Liver (tissue), 9 donors: ENCODE data around the gene NSUN2. TPM values are rescaled to one million over a fixed set of nuclear protein-coding genes. Genes with fewer than 3 reads are reported as not detected.
"Not testable (repeated sequence)": the region's sequence is repeated elsewhere in the genome, so short reads cannot be mapped to it uniquely, and the experiment has no call there.

Source experiments
- DNase-seq: peaks from one replicate; pipeline ENCODE4 v3.0.0-alpha.2; 2017; ENCODE audit warnings: low spot score
- H3K27ac ChIP-seq, 2 donors: one replicate each; pipeline ENCODE4 v1.7.0; 2013; ENCODE audit warnings: inconsistent platforms in 2 of 2, low read length in 2 of 2, control low read depth in 1 of 2, low read depth in 1 of 2, mild to moderate bottlenecking in 1 of 2
- H3K27me3 ChIP-seq, 4 donors: one replicate each; pipeline versions ENCODE4 v1.6.1 to v1.7.0; 2013; ENCODE audit warnings: low read length in 3 of 4, inconsistent platforms in 1 of 4, mild to moderate bottlenecking in 1 of 4, moderate library complexity in 1 of 4; ENCODE audit not compliant: control insufficient read depth in 4 of 4, insufficient read depth in 4 of 4
- H3K36me3 ChIP-seq, 4 donors: one replicate each; pipeline versions ENCODE4 v1.6.1 to v1.7.0; 2013; ENCODE audit warnings: low read length in 3 of 4, mild to moderate bottlenecking in 3 of 4, low read depth in 1 of 4, moderate library complexity in 1 of 4; ENCODE audit not compliant: control insufficient read depth in 4 of 4, insufficient read depth in 3 of 4
- H3K4me1 ChIP-seq, 4 donors: one replicate each; pipeline versions ENCODE4 v1.6.1 to v1.7.0; 2013; ENCODE audit warnings: low read length in 3 of 4, mild to moderate bottlenecking in 3 of 4, moderate library complexity in 1 of 4; ENCODE audit not compliant: control insufficient read depth in 4 of 4, insufficient read depth in 4 of 4
- H3K4me3 ChIP-seq, 3 donors: one replicate each; pipeline versions ENCODE4 v1.6.1 to v1.7.0; 2013; ENCODE audit warnings: low read length in 3 of 3, control low read depth in 1 of 3, low read depth in 1 of 3, mild to moderate bottlenecking in 1 of 3
- H3K9ac ChIP-seq, 2 donors: one replicate each; pipeline ENCODE4 v1.7.0; 2013; ENCODE audit warnings: low read length in 2 of 2, mild to moderate bottlenecking in 2 of 2, moderate library complexity in 2 of 2, control low read depth in 1 of 2, low read depth in 1 of 2
- H3K9me3 ChIP-seq, 4 donors: one replicate each; pipeline versions ENCODE4 v1.6.1 to v1.7.0; 2013; ENCODE audit warnings: low read length in 3 of 4; ENCODE audit not compliant: control insufficient read depth in 4 of 4
- ATF3 ChIP-seq: IDR thresholded peaks from 2 replicates; pipeline ENCODE4 v1.6.1; 2016; ENCODE audit warnings: antibody characterized with exemption
- CTCF ChIP-seq: fragments of 150-350 bp; IDR thresholded peaks from 2 replicates; pipeline ENCODE4 v1.5.1; 2017; ENCODE audit warnings: improper control_type of control experiment, low read depth, low read length; ENCODE audit not compliant: missing input control
- EGR1 ChIP-seq, 2 donors: IDR thresholded peaks; 2 replicates each; pipeline ENCODE4 v1.6.1; 2016 to 2018; ENCODE audit warnings: antibody characterized with exemption in 2 of 2, low read depth in 2 of 2
- FOXA1 ChIP-seq: IDR thresholded peaks from 2 replicates; pipeline ENCODE4 v1.6.1; 2016; ENCODE audit warnings: antibody characterized with exemption
- FOXA2 ChIP-seq: IDR thresholded peaks from 2 replicates; pipeline ENCODE4 v1.6.1; 2016; ENCODE audit warnings: antibody characterized with exemption
- GABPA ChIP-seq, 2 donors: IDR thresholded peaks in 1 of 2; conservative IDR thresholded peaks in 1 of 2; 2 replicates each; pipeline ENCODE4 v1.6.1; 2016; ENCODE audit warnings: antibody characterized with exemption in 2 of 2, mild to moderate bottlenecking in 1 of 2, moderate library complexity in 1 of 2
- HNF4A ChIP-seq, 2 donors: conservative IDR thresholded peaks; 2 replicates each; pipeline ENCODE4 v1.6.1; 2016; ENCODE audit warnings: antibody characterized with exemption in 2 of 2, mild to moderate bottlenecking in 2 of 2
- HNF4G ChIP-seq: IDR thresholded peaks from 2 replicates; pipeline ENCODE4 v1.6.1; 2016; ENCODE audit warnings: antibody characterized with exemption
- JUND ChIP-seq, 2 donors: IDR thresholded peaks; 2 replicates each; pipeline ENCODE4 v1.6.1; 2016; ENCODE audit warnings: antibody characterized with exemption in 2 of 2
- MAX ChIP-seq: IDR thresholded peaks from 2 replicates; pipeline ENCODE4 v1.6.1; 2016; ENCODE audit warnings: antibody characterized with exemption
- NR2F2 ChIP-seq: IDR thresholded peaks from 2 replicates; pipeline ENCODE4 v1.6.1; 2016; ENCODE audit warnings: antibody characterized with exemption
- RAD21 ChIP-seq, 2 donors: IDR thresholded peaks; 2 replicates each; pipeline ENCODE4 v1.6.1; 2016; ENCODE audit warnings: antibody characterized with exemption in 2 of 2, mild to moderate bottlenecking in 2 of 2
- REST ChIP-seq: IDR thresholded peaks from 2 replicates; pipeline ENCODE4 v1.6.1; 2016; ENCODE audit warnings: antibody characterized with exemption, mild to moderate bottlenecking
- RXRA ChIP-seq, 2 donors: IDR thresholded peaks; 2 replicates each; pipeline ENCODE4 v1.6.1; 2017 to 2018; ENCODE audit warnings: antibody characterized with exemption in 2 of 2, mild to moderate bottlenecking in 1 of 2
- SP1 ChIP-seq: IDR thresholded peaks from 2 replicates; pipeline ENCODE4 v1.6.1; 2018; ENCODE audit warnings: antibody characterized with exemption, mild to moderate bottlenecking
- TAF1 ChIP-seq: conservative IDR thresholded peaks from 2 replicates; pipeline ENCODE4 v1.6.1; 2016; ENCODE audit warnings: antibody characterized with exemption, mild to moderate bottlenecking
- YY1 ChIP-seq: IDR thresholded peaks from 2 replicates; pipeline ENCODE4 v1.6.1; 2016; ENCODE audit warnings: antibody characterized with exemption, mild to moderate bottlenecking
- ZBTB33 ChIP-seq: IDR thresholded peaks from 2 replicates; pipeline ENCODE4 v1.6.1; 2016; ENCODE audit warnings: antibody characterized with exemption
- WGBS: extraction: QIAGEN DNeasy Blood & Tissue Kit; methylation state at CpG from one replicate; pipeline ENCODE4 v1.1.7; 2013; 5-methylcytosine and 5-hydroxymethylcytosine counted together
- polyA plus RNA-seq, 2 donors: library from polyadenylated mRNA; stranded (reverse) in 1 of 2; unstranded in 1 of 2; fragments of 200-250 nt in 1 of 2; fragments of >200 nt in 1 of 2; fragmentation: Nextera tagmentation in 1 of 2; extraction: Ambion mirVana in 1 of 2; gene quantifications; one replicate each; pipeline versions ENCODE4 v1.2.1 to v1.2.3, GENCODE V29; 2013 to 2015
- total RNA-seq, 2 donors: library from RNA; depleted of rRNA; stranded (reverse); fragments of >200 nt; gene quantifications; one replicate each; pipeline ENCODE4 v1.2.3, GENCODE V29; 2014
- donor health status: healthy.
- donor health status: healthy.
- donor health status: healthy.
- donor health status: healthy.
- donor health status: healthy.

NSUN2 gene
- total and polyA plus RNA-seq, 4 donors = 26.9 to 52.2 (median 28.1) TPM

- Histone ChIP-seq H3K36me3 (no peaks in the 10 kb centered on the region), H3K4me1 (peaks cover 0 to 7% (median 5%) of the 10 kb centered on the region in 4 donors), H3K27ac (no peak overlapping the region), H3K9ac (no peak overlapping the region), H3K27me3 (no peaks in the 10 kb centered on the region), H3K9me3 (no peaks in the 10 kb centered on the region), H3K4me3 (no peak overlapping the region)
- WGBS = 88% methylated on average over 21 of the region's 21 CpGs
- peak; percentile 16 for DNase-seq
- no peak for TF ChIP-seq EGR1 (IDR thresholded peaks at IDR 0.05; ENCODE audit: low read depth in 2 of 2)
- TF ChIP-seq FOXA1 = no peak
- TF ChIP-seq JUND (IDR thresholded peaks at IDR 0.05) = no peak
- TF ChIP-seq FOXA2 = no peak
- no peak for TF ChIP-seq NR2F2
- no peak for TF ChIP-seq RXRA (IDR thresholded peaks at IDR 0.05)
- TF ChIP-seq ATF3 = no peak
- TF ChIP-seq GABPA (IDR thresholded peaks at IDR 0.05 in 1 of 2, conservative IDR thresholded peaks at IDR 0.05 in 1 of 2) = no peak
- no peak for TF ChIP-seq TAF1
- TF ChIP-seq SP1 = no peak
- no peak for TF ChIP-seq RAD21 (IDR thresholded peaks at IDR 0.05)
- no peak for TF ChIP-seq MAX
- TF ChIP-seq HNF4A (conservative IDR thresholded peaks at IDR 0.05) = no peak
Measured at GRCh38 chr5:6572825-6573380, 59.9 kb downstream of the NSUN2 start.

GRCh38 chr5:6572086-6572824 is 60.6 kb downstream of the NSUN2 start:
- Histone ChIP-seq H3K9me3 (no peaks in the 10 kb centered on the region), H3K27me3 (no peaks in the 10 kb centered on the region), H3K27ac (no peak overlapping the region), H3K9ac (no peak overlapping the region), H3K36me3 (no peaks in the 10 kb centered on the region), H3K4me1 (peaks cover 0 to 7% (median 5%) of the 10 kb centered on the region in 4 donors), H3K4me3 (no peak overlapping the region)
- WGBS = 84% methylated on average over 30 of the region's 30 CpGs
- peak; percentile 25 for DNase-seq
- TF ChIP-seq EGR1 (IDR thresholded peaks at IDR 0.05; ENCODE audit: low read depth in 2 of 2) (no peak), SP1 (no peak), NR2F2 (no peak), HNF4G (no peak), RXRA (IDR thresholded peaks at IDR 0.05) (no peak), JUND (IDR thresholded peaks at IDR 0.05) (no peak), GABPA (IDR thresholded peaks at IDR 0.05 in 1 of 2, conservative IDR thresholded peaks at IDR 0.05 in 1 of 2) (no peak), YY1 (no peak), HNF4A (conservative IDR thresholded peaks at IDR 0.05) (no peak), MAX (no peak), REST (no peak), ATF3 (no peak), CTCF (no peak), ZBTB33 (no peak), TAF1 (no peak), RAD21 (IDR thresholded peaks at IDR 0.05) (no peak), FOXA2 (no peak), FOXA1 (no peak)

GRCh38 chr5:6571607-6572006 is 61.2 kb downstream of the NSUN2 start:
- H3K9me3 ChIP-seq, H3K27me3 ChIP-seq, H3K27ac ChIP-seq, H3K36me3 ChIP-seq, H3K9ac ChIP-seq, H3K4me1 ChIP-seq, H3K4me3 ChIP-seq, DNase-seq: not testable (repeated sequence)
- WGBS = 66% methylated on average over 2 of the region's 2 CpGs
